Suprapubic skin (tissue), 4 donors: ENCODE results near the gene TOMM6. TPM values are rescaled to one million over a fixed set of nuclear protein-coding genes. Genes with fewer than 3 reads are reported as not detected.
A peak's percentile ranks its signal among the peaks of the same experiment; 100 is the strongest.

Source experiments
- DNase-seq, 2 donors: peaks; one replicate each; pipeline ENCODE4 v3.0.0-alpha.2; 2019; ENCODE audit warnings: low spot score in 2 of 2
- H3K27ac ChIP-seq: fragments of 200-600 bp; sonication (generic); one replicate; pipeline ENCODE4 v1.5.1; 2019
- H3K27me3 ChIP-seq: fragments of 200-600 bp; sonication (generic); one replicate; pipeline ENCODE4 v1.5.1; 2019
- H3K36me3 ChIP-seq: fragments of 200-600 bp; sonication (generic); one replicate; pipeline ENCODE4 v1.5.1; 2019
- H3K4me1 ChIP-seq: fragments of 200-600 bp; sonication (generic); one replicate; pipeline ENCODE4 v1.5.1; 2019
- H3K4me3 ChIP-seq: fragments of 200-600 bp; sonication (generic); one replicate; pipeline ENCODE4 v1.5.1; 2019; ENCODE audit warnings: mild to moderate bottlenecking
- H3K9me3 ChIP-seq: fragments of 200-600 bp; sonication (generic); one replicate; pipeline ENCODE4 v1.5.1; 2019
- CTCF ChIP-seq, 2 donors: fragments of 200-600 bp in 1 of 2; fragments of 450-650 bp in 1 of 2; sonication (generic) in 1 of 2; IDR thresholded peaks; one replicate each; pipeline ENCODE4 v1.5.1; 2016 to 2019; ENCODE audit warnings: antibody characterized with exemption in 2 of 2, mild to moderate bottlenecking in 1 of 2, moderate library complexity in 1 of 2
- EP300 ChIP-seq: sonication (generic); formaldehyde crosslinking; IDR thresholded peaks from one replicate; pipeline ENCODE4 v1.6.1; 2017; ENCODE audit warnings: antibody characterized with exemption
- POLR2A ChIP-seq, 2 donors: fragments of 450-650 bp; IDR thresholded peaks; one replicate each; pipeline ENCODE4 v1.6.1; 2017; ENCODE audit warnings: antibody characterized with exemption in 2 of 2, mild to moderate bottlenecking in 2 of 2, moderate library complexity in 2 of 2
- POLR2AphosphoS5 ChIP-seq, 3 donors: sonication (generic); formaldehyde crosslinking; IDR thresholded peaks; one replicate each; pipeline ENCODE4 v1.6.1; 2017; ENCODE audit warnings: antibody characterized with exemption in 3 of 3
- WGBS: methylation state at CpG from one replicate; pipeline ENCODE4 v1.1.5; 2018; 5-methylcytosine and 5-hydroxymethylcytosine counted together
- total RNA-seq, 4 donors: library from RNA; depleted of rRNA; stranded (reverse); fragments of >200 nt; gene quantifications; one replicate each; pipeline ENCODE4 v1.1.0, GENCODE V29; 2016

The TOMM6 gene
- total RNA-seq, 4 donors from 2014 or later = 50.2 to 165 (median 136) TPM

DNA sequence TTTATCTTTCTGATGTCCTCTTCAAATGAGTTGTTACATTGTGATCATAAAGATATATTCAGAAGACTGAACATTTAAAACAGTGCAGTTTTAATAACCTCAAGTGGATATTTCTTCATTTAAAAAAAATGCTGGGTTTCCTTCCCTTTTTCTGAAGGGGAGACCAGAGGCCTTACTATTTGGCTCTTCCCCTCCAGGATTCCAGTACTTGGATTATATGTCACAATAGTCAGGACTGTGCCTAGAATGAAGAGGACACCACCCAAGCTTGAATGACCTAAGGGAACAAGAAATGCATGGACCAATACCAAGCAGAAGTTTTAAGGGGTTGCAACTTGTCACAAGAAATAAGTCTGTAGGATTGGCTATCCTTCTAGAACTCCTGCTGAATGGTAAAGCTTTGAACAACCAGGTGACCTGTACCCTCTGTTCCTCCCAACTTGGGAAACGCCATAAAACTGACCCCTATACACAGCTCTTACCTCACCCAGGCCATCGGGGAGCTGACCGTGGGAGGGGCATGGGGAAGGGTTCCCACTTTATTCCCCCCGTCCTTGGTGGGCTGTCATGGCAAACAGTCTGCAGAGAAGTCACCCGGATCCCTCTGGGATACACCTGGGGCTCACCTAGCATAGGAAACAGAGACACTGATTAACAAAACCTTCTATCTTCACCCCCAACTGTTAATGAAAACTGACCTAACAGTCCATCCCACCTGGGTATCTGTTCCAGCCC lies 9.8 kb upstream of the TOMM6 start:
- Histone ChIP-seq H3K4me3 (no peak overlapping the region), H3K27ac (no peak overlapping the region), H3K9me3 (no peaks in the 10 kb centered on the region), H3K27me3 (no peaks in the 10 kb centered on the region), H3K4me1 (peaks cover 30% of the 10 kb centered on the region), H3K36me3 (peaks cover 37% of the 10 kb centered on the region)
- TF ChIP-seq POLR2A (IDR thresholded peaks at IDR 0.05) = no peak
- TF ChIP-seq EP300 = no peak
- TF ChIP-seq CTCF (IDR thresholded peaks at IDR 0.05) = no peak
- TF ChIP-seq POLR2AphosphoS5 (IDR thresholded peaks at IDR 0.05) = no peak
- DNase-seq = peak in 1 of 2 donors; percentile 52
- 81% methylated on average over 5 of the region's 5 CpGs for WGBS

DNA sequence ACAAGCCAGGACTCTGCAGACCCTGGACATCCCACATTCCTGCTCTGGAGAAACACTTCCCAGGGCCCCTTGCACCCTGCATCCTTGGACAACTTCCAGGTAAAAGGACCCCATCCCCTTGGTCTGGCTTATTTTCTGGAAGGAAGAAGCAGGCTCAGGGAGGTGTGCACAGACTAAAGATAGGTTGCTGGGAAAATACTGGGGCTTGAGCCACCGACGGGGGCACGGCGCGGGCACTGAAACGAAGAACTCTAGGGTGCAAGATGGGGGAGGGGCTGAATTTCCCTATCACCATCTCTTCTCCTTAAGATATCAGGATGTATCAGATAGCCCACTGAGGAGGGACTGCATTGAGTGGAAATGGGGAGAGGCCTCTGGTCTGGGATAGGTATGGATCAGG lies 8.6 kb upstream of the TOMM6 start:
- Histone ChIP-seq H3K4me1 (peaks cover 33% of the 10 kb centered on the region), H3K9me3 (no peaks in the 10 kb centered on the region), H3K27ac (no peak overlapping the region), H3K4me3 (peak overlapping the region; percentile 89), H3K27me3 (no peaks in the 10 kb centered on the region), H3K36me3 (peaks cover 25% of the 10 kb centered on the region)
- 55% methylated on average over 6 of the region's 6 CpGs for WGBS
- no peak for TF ChIP-seq POLR2A (IDR thresholded peaks at IDR 0.05)
- TF ChIP-seq POLR2AphosphoS5 (IDR thresholded peaks at IDR 0.05) = no peak
- no peak for TF ChIP-seq EP300
- TF ChIP-seq CTCF (IDR thresholded peaks at IDR 0.05) = no peak
- no peak for DNase-seq

- H3K36me3 ChIP-seq = peaks cover 21% of the 10 kb centered on the region
- no peaks in the 10 kb centered on the region for H3K9me3 ChIP-seq
- TF ChIP-seq POLR2AphosphoS5 (IDR thresholded peaks at IDR 0.05) = no peak
- TF ChIP-seq CTCF (IDR thresholded peaks at IDR 0.05) = no peak
- no peak for TF ChIP-seq EP300
- TF ChIP-seq POLR2A (IDR thresholded peaks at IDR 0.05) = no peak
- 4% methylated on average over 10 of the region's 16 CpGs for WGBS
- H3K4me1 ChIP-seq = peaks cover 37% of the 10 kb centered on the region
- H3K27ac ChIP-seq = peak overlapping the region; percentile 74
- no peak for DNase-seq
- H3K4me3 ChIP-seq = peak overlapping the region; percentile 89
- H3K27me3 ChIP-seq = no peaks in the 10 kb centered on the region
Measured at GRCh38 chr6:41779336-41779735, 8.2 kb upstream of the TOMM6 start.

DNA sequence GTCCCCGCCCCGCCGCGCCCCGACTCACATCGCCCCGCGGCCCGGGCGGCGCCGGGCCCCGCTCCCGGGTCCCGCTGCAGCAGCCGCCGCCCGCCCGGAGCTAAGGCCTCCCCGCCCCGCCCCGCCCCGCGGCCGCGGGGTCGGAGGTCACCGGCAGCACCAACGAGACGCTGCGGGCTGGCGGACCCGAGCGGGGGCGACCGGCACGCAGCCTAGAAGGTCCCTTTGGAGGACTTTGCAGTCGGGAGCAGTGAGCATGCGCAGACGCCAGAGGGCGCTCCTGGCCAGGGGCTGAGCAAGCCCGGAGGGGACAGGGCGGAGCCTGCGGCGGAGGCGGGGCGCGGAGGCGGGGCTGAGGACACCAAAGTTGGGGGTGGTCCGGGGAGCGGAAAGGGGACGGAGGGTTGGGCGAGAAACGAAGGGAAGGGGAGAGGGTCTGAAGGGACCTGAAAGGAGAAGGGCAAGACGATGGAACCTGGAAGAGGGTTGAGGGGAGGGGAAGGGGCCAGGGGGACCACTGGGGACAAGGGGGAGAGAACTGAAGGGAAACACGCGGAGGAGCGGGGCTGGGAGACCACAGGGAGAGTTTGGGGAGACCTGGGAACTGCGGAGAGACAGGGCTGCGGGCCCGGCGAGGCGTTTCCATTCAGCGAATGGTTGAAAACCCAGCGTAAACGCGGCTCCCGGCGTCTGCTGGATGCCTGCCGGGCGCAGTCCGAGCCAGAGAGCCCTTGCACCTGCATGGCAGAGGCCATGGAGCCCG lies 7.5 kb upstream of the TOMM6 start, which contains the start of gene FRS3:
Gene FRS3 (minus strand): TSS at position 113 of the 763 bp plus-strand sequence. CDS start 2,913 bp downstream, outside the sequence.
- Histone ChIP-seq H3K27me3 (no peaks in the 10 kb centered on the region), H3K36me3 (peaks cover 15% of the 10 kb centered on the region), H3K4me3 (peak within 1 kb of the TSS; percentile 89), H3K27ac (peak within 1 kb of the TSS; percentile 74), H3K4me1 (peaks cover 44% of the 10 kb centered on the region), H3K9me3 (no peaks in the 10 kb centered on the region)
- TF ChIP-seq EP300 (no peak), POLR2A (IDR thresholded peaks at IDR 0.05) (peak in 1 of 2 donors; percentile 22), POLR2AphosphoS5 (IDR thresholded peaks at IDR 0.05) (peak in 2 of 3 donors; percentile 39 to 46), CTCF (IDR thresholded peaks at IDR 0.05) (peak; percentile 83 to 93)
- peak; percentile 99 for DNase-seq
- WGBS = 2% methylated on average over 36 of the region's 73 CpGs
